Measurements from ENCODE around the gene PTPN22.
"Not testable (repeated sequence)": the region's sequence is repeated elsewhere in the genome, so short reads cannot be mapped to it uniquely, and the experiment has no call there.

Gene PTPN22

DNA sequence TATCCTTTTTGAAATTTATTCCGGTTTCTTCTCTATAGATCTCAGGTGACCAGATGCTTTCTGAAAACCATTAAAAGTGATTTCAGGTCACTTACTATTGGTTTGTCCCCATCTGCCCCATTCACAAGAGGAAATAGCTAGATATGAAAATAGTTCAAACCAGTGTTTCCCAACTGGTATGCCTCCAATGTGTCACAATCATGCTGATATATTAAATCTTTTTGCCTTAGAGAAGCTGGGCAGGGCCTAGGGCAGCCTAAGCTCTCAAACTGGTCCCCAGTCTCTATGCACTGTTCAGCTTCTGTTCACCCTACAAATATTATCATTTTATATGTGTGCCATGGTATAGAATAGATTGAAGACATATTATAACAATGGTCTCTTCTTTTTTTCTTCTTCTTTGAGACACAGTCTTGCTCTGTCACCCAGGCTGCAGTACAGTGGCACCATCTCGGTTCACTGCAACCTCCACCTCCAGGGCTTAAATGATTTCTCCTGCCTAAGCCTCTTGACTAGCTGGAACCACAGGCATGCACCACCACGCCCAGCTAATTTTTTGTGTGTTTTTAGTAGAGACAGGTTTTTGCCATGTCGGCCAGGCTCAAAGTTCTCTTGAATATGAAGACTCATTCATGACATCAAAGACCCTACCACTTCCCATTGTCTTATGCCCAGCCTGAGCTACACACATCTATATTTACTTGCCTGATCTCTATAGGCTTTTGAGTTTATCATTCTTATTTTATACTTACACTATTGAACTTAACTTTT lies 15.7 kb downstream of the PTPN22 start:
- Histone ChIP-seq H3K9ac (ENCODE audit: low read length) (no peak overlapping the region), H3K4me3 (ENCODE audit: low read length) (no peak overlapping the region), H3K27me3 (ENCODE audit: low read depth, low read length) (no peaks in the 10 kb centered on the region), H3K9me3 (ENCODE audit: insufficient read depth, low read length) (no peaks in the 10 kb centered on the region), H3K4me2 (ENCODE audit: low read length) (no peak overlapping the region), H3K36me3 (replicated peaks; ENCODE audit: low read depth, low read length) (peaks cover 7% of the 10 kb centered on the region), H3K4me1 (ENCODE audit: low read length) (peaks cover 51% of the 10 kb centered on the region), H3K27ac (ENCODE audit: low read length) (no peak overlapping the region), H3K79me2 (ENCODE audit: low read length) (no peaks in the 10 kb centered on the region), H2AFZ (ENCODE audit: low read depth, low read length) (no peak overlapping the region), H4K20me1 (ENCODE audit: insufficient read depth, low read length) (no peaks in the 10 kb centered on the region)
- no peak for TF ChIP-seq CTCF (IDR thresholded peaks at IDR 0.05; ENCODE audit: low read depth, low read length)
- TF ChIP-seq EZH2phosphoT487 (IDR thresholded peaks at IDR 0.05; ENCODE audit: low read depth) = no peak

- no peak for TF ChIP-seq CTCF (IDR thresholded peaks at IDR 0.05; ENCODE audit: low read depth, low read length)
- Histone ChIP-seq H4K20me1 (ENCODE audit: insufficient read depth, low read length) (no peaks in the 10 kb centered on the region), H3K27me3 (ENCODE audit: low read depth, low read length) (no peaks in the 10 kb centered on the region), H3K79me2 (ENCODE audit: low read length) (no peaks in the 10 kb centered on the region), H3K27ac (ENCODE audit: low read length) (no peak overlapping the region), H3K9ac (ENCODE audit: low read length) (no peak overlapping the region), H2AFZ (ENCODE audit: low read depth, low read length) (no peak overlapping the region), H3K4me3 (ENCODE audit: low read length) (no peak overlapping the region), H3K36me3 (replicated peaks; ENCODE audit: low read depth, low read length) (peaks cover 7% of the 10 kb centered on the region), H3K4me2 (ENCODE audit: low read length) (peak overlapping the region; percentile 27; the same call in 1 of the 2 replicates), H3K4me1 (ENCODE audit: low read length) (peaks cover 40% of the 10 kb centered on the region), H3K9me3 (ENCODE audit: insufficient read depth, low read length) (no peaks in the 10 kb centered on the region)
Observed at GRCh38 chr1:113854234-113854633, 17.3 kb downstream of the PTPN22 start.

- not testable (repeated sequence) for H2AFZ ChIP-seq (ENCODE audit: low read depth, low read length); H3K9me3 ChIP-seq (ENCODE audit: insufficient read depth, low read length); H4K20me1 ChIP-seq (ENCODE audit: insufficient read depth, low read length); H3K4me3 ChIP-seq (ENCODE audit: low read length); H3K9ac ChIP-seq (ENCODE audit: low read length); H3K27me3 ChIP-seq (ENCODE audit: low read depth, low read length); H3K4me2 ChIP-seq (ENCODE audit: low read length); H3K79me2 ChIP-seq (ENCODE audit: low read length); H3K27ac ChIP-seq (ENCODE audit: low read length)
- Histone ChIP-seq H3K4me1 (ENCODE audit: low read length) (peaks cover 31% of the 10 kb centered on the region), H3K36me3 (replicated peaks; ENCODE audit: low read depth, low read length) (peaks cover 10% of the 10 kb centered on the region)
Observed at GRCh38 chr1:113852694-113853093, 18.8 kb downstream of the PTPN22 start.

DNA sequence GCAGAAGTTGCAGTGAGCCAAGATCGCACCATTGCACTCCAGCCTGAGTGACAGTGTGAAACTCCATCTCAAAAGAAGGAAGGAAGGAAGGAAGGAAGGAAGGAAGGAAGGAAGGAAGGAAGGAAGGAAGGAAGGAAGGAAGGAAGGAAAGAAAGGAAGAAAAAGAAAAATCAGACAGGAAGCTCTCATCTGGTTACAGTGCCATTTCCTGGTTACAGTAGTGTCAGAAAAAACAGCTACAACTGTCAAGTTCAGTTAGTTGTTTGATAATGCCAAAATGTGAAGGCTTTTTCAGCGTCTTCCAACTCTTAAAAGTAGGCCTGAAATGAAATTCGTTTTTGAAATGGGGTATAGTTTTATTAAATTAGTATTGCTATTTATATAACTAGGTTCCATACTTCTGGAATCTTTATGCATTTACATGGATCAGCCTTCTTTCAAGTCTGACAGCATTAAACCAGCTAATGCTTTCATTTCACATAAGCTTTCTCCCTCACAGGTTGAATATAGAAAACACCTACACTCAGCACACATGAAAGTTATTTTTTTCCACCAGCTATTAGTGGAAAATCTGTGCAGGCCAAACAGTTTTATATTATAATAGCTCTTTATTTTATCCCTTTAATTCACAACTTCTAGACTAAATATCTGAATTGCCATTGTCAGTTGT lies 21.2 kb downstream of the PTPN22 start:
- H3K9ac ChIP-seq (ENCODE audit: low read length) = no peak overlapping the region
- no peaks in the 10 kb centered on the region for H3K27me3 ChIP-seq (ENCODE audit: low read depth, low read length)
- no peak overlapping the region for H3K4me3 ChIP-seq (ENCODE audit: low read length)
- H3K4me2 ChIP-seq (ENCODE audit: low read length) = no peak overlapping the region
- H3K4me1 ChIP-seq (ENCODE audit: low read length) = peaks cover 16% of the 10 kb centered on the region
- no peaks in the 10 kb centered on the region for H3K79me2 ChIP-seq (ENCODE audit: low read length)
- TF ChIP-seq EZH2phosphoT487 (IDR thresholded peaks at IDR 0.05; ENCODE audit: low read depth) (no peak), CTCF (IDR thresholded peaks at IDR 0.05; ENCODE audit: low read depth, low read length) (no peak)
- no peak overlapping the region for H3K27ac ChIP-seq (ENCODE audit: low read length)
- no peak overlapping the region for H2AFZ ChIP-seq (ENCODE audit: low read depth, low read length)
- no peaks in the 10 kb centered on the region for H4K20me1 ChIP-seq (ENCODE audit: insufficient read depth, low read length)
- H3K9me3 ChIP-seq (ENCODE audit: insufficient read depth, low read length) = no peaks in the 10 kb centered on the region
- H3K36me3 ChIP-seq (replicated peaks; ENCODE audit: low read depth, low read length) = peaks cover 13% of the 10 kb centered on the region
